ENCODE data around the gene MCC.

Gene MCC

DNA sequence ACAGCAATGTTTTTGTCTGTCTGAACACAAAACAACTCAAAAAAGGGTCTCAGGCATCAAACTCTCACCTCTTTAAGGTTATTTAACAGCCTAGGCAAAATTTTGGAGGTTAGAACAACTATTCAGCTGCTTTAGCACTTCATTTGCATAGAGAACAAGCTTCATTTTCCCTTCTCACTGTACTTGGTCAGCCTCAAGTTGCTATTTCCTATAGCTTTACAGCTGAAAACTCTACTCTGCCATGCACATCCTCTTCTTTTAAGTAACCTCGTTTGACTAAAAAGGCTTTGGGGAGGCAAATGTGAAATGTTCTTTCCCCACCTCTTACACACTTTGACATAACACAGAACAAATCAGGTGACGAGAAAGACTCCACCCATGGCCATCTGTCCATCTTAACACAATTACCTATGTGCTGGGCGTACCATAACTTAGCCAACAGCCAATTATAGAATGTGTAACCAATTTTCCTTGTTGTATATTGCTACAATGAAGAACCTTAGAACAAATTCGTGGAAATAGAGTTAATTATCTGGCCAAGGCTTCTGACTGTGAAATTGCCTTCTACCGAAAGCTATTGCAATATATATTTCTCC is 315.9 kb downstream of the MCC start:
- no peaks in the 10 kb centered on the region for H3K27me3 ChIP-seq (replicated peaks; ENCODE audit: insufficient read depth, low read length)
- peak; percentile 34 for DNase-seq
- no peaks in the 10 kb centered on the region for H3K36me3 ChIP-seq (replicated peaks; ENCODE audit: insufficient read depth, low read length)
- H3K9me3 ChIP-seq (replicated peaks; ENCODE audit: insufficient read depth, low read length) = no peaks in the 10 kb centered on the region
- H3K9ac ChIP-seq (ENCODE audit: low read length) = no peak overlapping the region
- H4K20me1 ChIP-seq (ENCODE audit: insufficient read depth, low read length) = peaks cover 12% of the 10 kb centered on the region; the same call in 1 of the 2 replicates
- H3K79me2 ChIP-seq (ENCODE audit: low read length) = peaks cover 98% of the 10 kb centered on the region
- peak overlapping the region; percentile 51; the same call in 1 of the 2 replicates for H3K27ac ChIP-seq (ENCODE audit: low read length)
- H3K4me1 ChIP-seq (ENCODE audit: low read length) = peaks cover 22% of the 10 kb centered on the region
- no peaks in the 10 kb centered on the region for H3K9me2 ChIP-seq (replicated peaks; ENCODE audit: insufficient read depth, low read length)
- peaks cover 15% of the 10 kb centered on the region for H3F3A ChIP-seq (ENCODE audit: insufficient read depth, low read length)
- TF ChIP-seq EZH2phosphoT487 (IDR thresholded peaks at IDR 0.05; ENCODE audit: low read length) (no peak), EZH2 (optimal IDR thresholded peaks at IDR 0.05; ENCODE audit: low read depth, low read length) (no peak)
- TF ChIP-seq, protein P1, sequence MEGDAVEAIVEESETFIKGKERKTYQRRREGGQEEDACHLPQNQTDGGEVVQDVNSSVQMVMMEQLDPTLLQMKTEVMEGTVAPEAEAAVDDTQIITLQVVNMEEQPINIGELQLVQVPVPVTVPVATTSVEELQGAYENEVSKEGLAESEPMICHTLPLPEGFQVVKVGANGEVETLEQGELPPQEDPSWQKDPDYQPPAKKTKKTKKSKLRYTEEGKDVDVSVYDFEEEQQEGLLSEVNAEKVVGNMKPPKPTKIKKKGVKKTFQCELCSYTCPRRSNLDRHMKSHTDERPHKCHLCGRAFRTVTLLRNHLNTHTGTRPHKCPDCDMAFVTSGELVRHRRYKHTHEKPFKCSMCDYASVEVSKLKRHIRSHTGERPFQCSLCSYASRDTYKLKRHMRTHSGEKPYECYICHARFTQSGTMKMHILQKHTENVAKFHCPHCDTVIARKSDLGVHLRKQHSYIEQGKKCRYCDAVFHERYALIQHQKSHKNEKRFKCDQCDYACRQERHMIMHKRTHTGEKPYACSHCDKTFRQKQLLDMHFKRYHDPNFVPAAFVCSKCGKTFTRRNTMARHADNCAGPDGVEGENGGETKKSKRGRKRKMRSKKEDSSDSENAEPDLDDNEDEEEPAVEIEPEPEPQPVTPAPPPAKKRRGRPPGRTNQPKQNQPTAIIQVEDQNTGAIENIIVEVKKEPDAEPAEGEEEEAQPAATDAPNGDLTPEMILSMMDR (IDR thresholded peaks at IDR 0.05; ENCODE audit: low read length) = no peak
- no peak overlapping the region for H2AFZ ChIP-seq (ENCODE audit: low read length)
- peak overlapping the region; percentile 18 for H3K4me3 ChIP-seq (ENCODE audit: low read length)
- peak overlapping the region; percentile 47 for H3K4me2 ChIP-seq (ENCODE audit: low read depth, low read length)

DNA sequence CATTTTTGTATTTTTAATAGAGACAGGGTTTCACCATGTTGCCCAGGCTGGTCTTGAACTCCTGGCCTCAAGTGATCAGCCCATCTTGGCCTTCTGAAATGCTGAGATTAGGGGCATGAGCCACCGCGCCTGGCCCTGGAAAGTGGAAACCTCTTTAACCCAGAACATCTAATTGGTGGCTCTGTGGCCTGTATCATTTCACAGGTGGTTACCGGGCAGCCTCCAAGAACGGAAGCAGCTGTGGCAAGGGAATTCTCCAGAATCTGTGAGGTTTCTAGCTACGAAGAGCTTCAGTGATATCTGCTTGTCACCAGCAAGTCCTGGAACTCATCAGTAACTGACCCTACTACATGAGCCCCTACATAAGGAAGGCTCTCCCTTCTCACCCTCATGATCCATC is 316.7 kb downstream of the MCC start:
- H3K4me1 ChIP-seq (ENCODE audit: low read length) = peaks cover 22% of the 10 kb centered on the region
- H3K4me3 ChIP-seq (ENCODE audit: low read length) = no peak overlapping the region
- no peaks in the 10 kb centered on the region for H3K9me3 ChIP-seq (replicated peaks; ENCODE audit: insufficient read depth, low read length)
- H2AFZ ChIP-seq (ENCODE audit: low read length) = no peak overlapping the region
- no peaks in the 10 kb centered on the region for H3K9me2 ChIP-seq (replicated peaks; ENCODE audit: insufficient read depth, low read length)
- peak overlapping the region; percentile 51; the same call in 1 of the 2 replicates for H3K27ac ChIP-seq (ENCODE audit: low read length)
- peaks cover 98% of the 10 kb centered on the region for H3K79me2 ChIP-seq (ENCODE audit: low read length)
- peaks cover 15% of the 10 kb centered on the region for H3F3A ChIP-seq (ENCODE audit: insufficient read depth, low read length)
- H3K27me3 ChIP-seq (replicated peaks; ENCODE audit: insufficient read depth, low read length) = no peaks in the 10 kb centered on the region
- H3K9ac ChIP-seq (ENCODE audit: low read length) = no peak overlapping the region
- peak overlapping the region; percentile 47 for H3K4me2 ChIP-seq (ENCODE audit: low read depth, low read length)
- H3K36me3 ChIP-seq (replicated peaks; ENCODE audit: insufficient read depth, low read length) = no peaks in the 10 kb centered on the region
- DNase-seq = peak; percentile 65
- H4K20me1 ChIP-seq (ENCODE audit: insufficient read depth, low read length) = peaks cover 12% of the 10 kb centered on the region; the same call in 1 of the 2 replicates
- TF ChIP-seq EZH2phosphoT487 (IDR thresholded peaks at IDR 0.05; ENCODE audit: low read length) (no peak), EZH2 (optimal IDR thresholded peaks at IDR 0.05; ENCODE audit: low read depth, low read length) (no peak)
- TF ChIP-seq, protein P1 (IDR thresholded peaks at IDR 0.05; ENCODE audit: low read length) = no peak

DNA sequence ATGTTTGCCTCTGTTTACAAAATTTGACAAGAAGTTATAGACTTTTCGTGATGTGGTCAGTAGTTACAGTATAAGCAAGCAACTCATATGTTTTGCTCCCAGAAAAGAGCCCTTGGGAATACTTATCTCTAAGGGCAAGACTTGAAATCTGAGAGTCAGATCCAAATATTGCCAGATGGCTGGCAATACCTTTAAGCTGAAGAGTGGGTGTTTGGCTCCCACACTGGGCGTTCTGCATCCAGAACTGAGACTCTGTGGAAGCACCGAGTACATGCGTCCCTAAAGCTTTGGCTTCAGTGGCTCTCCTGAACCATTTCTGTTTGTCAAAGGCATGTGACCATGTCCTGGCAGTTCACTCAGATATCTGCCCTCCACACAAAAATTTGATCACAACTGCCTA is 317.5 kb downstream of the MCC start:
- H3K79me2 ChIP-seq (ENCODE audit: low read length) = peaks cover 98% of the 10 kb centered on the region
- H2AFZ ChIP-seq (ENCODE audit: low read length) = no peak overlapping the region
- H3K4me3 ChIP-seq (ENCODE audit: low read length) = no peak overlapping the region
- H3K36me3 ChIP-seq (replicated peaks; ENCODE audit: insufficient read depth, low read length) = no peaks in the 10 kb centered on the region
- H3K4me1 ChIP-seq (ENCODE audit: low read length) = peaks cover 22% of the 10 kb centered on the region
- H4K20me1 ChIP-seq (ENCODE audit: insufficient read depth, low read length) = peaks cover 12% of the 10 kb centered on the region; the same call in 1 of the 2 replicates
- TF ChIP-seq, protein P1 (IDR thresholded peaks at IDR 0.05; ENCODE audit: low read length) = no peak
- TF ChIP-seq EZH2 (optimal IDR thresholded peaks at IDR 0.05; ENCODE audit: low read depth, low read length) (no peak), EZH2phosphoT487 (IDR thresholded peaks at IDR 0.05; ENCODE audit: low read length) (no peak)
- H3K9me2 ChIP-seq (replicated peaks; ENCODE audit: insufficient read depth, low read length) = no peaks in the 10 kb centered on the region
- H3K27ac ChIP-seq (ENCODE audit: low read length) = no peak overlapping the region
- no peak for DNase-seq
- no peaks in the 10 kb centered on the region for H3K27me3 ChIP-seq (replicated peaks; ENCODE audit: insufficient read depth, low read length)
- H3F3A ChIP-seq (ENCODE audit: insufficient read depth, low read length) = peaks cover 15% of the 10 kb centered on the region
- H3K9ac ChIP-seq (ENCODE audit: low read length) = no peak overlapping the region
- H3K9me3 ChIP-seq (replicated peaks; ENCODE audit: insufficient read depth, low read length) = no peaks in the 10 kb centered on the region
- no peak overlapping the region for H3K4me2 ChIP-seq (ENCODE audit: low read depth, low read length)

Measured in MM.1S (cell line).